Purkinje cell (primary cell): ENCODE measurements around the gene MEFV. TPM values are rescaled to one million over a fixed set of nuclear protein-coding genes. Genes with fewer than 3 reads are reported as not detected.

Experiments
- polyA plus RNA-seq: library from polyadenylated mRNA; unstranded; fragments of >200 nt; fragmentation: Nextera tagmentation; gene quantifications from 2 replicates; pipeline ENCODE4 v1.2.1, GENCODE V29; 2014

The MEFV gene, protein sequence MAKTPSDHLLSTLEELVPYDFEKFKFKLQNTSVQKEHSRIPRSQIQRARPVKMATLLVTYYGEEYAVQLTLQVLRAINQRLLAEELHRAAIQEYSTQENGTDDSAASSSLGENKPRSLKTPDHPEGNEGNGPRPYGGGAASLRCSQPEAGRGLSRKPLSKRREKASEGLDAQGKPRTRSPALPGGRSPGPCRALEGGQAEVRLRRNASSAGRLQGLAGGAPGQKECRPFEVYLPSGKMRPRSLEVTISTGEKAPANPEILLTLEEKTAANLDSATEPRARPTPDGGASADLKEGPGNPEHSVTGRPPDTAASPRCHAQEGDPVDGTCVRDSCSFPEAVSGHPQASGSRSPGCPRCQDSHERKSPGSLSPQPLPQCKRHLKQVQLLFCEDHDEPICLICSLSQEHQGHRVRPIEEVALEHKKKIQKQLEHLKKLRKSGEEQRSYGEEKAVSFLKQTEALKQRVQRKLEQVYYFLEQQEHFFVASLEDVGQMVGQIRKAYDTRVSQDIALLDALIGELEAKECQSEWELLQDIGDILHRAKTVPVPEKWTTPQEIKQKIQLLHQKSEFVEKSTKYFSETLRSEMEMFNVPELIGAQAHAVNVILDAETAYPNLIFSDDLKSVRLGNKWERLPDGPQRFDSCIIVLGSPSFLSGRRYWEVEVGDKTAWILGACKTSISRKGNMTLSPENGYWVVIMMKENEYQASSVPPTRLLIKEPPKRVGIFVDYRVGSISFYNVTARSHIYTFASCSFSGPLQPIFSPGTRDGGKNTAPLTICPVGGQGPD
- not detected in 2 replicates for polyA plus RNA-seq

DNA sequence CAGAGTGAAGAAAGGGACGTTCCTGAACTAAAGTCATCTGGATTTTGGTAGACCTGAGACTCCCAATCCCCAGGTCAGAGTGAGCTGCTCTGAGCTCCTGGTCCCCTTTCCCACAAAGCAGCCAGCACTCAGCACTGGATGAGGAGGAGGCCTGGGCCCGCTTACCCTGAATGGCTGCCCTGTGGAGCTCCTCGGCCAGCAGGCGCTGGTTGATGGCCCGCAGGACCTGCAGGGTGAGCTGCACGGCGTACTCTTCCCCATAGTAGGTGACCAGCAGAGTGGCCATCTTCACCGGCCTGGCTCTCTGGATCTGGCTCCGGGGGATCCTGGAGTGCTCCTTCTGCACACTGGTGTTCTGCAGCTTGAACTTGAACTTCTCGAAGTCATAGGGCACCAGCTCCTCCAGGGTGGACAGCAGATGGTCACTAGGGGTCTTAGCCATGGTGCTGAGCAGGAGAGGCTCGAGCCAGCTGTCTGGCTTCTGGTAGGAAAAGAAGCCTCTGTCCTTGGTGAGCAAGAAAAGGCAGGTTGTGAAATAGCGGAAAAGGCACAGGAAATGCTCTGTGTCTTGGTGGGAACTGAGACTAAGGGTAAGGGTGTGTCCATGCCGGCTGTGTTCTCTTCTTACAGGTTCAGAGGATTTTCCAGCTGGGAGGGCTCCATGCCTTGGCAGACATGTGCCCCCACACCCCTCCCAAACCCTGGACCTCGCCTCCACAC lies at the start of gene MEFV:
Gene MEFV (minus strand): TSS at position 488 of the 720 bp plus-strand sequence. CDS start 46 bp downstream, at position 442.

DNA sequence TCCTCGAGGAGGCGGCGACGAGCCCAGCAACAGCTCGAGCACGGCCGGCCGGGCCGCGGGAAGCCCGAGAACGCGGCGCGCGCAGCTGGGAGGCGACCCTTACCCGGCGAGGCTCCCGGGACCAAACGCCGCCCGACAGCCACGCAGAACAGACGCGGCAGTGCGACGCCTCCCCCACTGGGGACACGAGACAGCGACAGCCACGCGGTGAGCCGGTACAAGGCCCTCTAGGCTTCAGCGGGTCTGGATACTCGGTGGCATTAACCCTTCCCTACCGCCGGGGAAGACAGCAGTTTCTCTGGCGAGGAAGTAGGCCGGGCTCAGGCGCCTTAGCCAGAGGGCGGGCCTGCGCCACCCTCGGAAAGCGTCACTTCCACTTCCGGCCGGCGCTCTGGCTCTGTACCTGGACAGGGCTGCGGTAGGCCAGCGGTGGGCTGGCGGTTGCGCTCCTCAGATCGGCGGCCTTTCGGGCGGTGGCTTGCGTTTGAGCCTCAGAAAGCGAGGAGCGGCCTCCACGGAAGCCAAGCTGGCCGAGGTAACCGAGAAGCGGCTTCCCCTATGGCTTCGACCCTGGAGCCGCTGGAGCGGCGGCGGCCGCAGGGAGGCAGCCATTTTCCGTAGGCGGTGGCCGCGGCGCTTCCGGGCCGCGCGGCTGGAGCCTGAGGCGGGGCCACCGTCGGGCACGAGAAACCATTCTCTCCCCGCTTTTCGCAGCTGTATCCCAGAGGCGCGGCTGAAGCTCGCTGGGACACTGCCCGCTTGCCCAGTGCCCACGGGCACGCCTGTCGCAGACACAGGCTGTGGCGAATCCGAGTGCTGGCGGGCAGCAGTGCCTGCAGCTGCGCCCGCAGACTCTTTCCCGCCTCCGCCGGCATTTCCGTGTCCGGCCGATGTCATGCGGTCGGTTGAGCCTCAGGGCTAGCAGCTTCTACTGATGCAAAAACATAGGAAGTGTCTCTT lies 49.0 kb upstream of the MEFV start, which contains the start of the genes TIGD7 and ZNF75A:
Gene TIGD7 (minus strand): TSS at position 322 of the 960 bp plus-strand sequence. CDS start 4,816 bp downstream, outside the sequence.
Gene ZNF75A (plus strand): TSS at position 389 of the 960 bp plus-strand sequence. CDS start 2,932 bp downstream, outside the sequence.

DNA sequence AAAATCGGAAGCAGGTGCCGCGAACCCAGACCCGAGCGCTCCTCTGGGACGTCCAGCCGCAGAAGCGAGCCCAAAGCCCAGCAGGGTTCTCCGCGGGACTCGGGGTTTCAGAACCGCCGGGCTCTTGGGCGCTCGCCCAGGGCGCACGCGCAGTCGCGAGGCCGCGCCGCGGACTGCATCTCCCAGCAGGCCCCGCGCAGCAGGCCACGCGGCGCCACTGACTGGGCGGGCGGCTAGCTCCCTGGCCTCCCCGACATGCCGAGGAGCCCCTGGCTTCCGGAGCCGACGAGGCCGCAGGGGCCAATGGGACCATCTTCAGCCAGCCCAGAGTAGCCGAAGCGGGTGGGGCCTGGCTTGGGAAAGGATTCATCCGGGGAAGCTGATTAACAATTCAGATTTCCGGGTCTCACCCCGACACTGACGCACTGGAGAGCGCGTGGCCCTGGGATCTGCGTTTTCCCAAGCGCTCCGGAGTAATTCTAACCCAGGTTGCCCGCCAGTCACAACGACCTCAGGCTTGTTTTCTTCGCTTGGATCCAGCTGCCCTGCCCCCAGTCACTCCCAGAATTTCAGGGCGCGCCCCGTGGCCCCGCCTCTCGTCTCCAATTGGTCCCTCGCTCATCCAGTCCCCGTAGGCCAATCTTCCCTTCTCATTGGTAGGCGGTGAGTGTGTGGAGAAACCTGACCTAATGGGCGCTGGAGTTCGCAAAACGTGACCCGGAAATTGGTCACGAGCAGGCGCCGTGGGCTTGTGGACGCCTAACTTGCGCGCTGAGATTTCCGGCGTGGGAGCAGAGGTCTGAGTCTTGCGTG lies 26.5 kb upstream of the MEFV start, which contains the start of gene ZNF263:
Gene ZNF263 (plus strand): TSS at position 762 of the 813 bp plus-strand sequence. CDS start 328 bp downstream, outside the sequence.

DNA sequence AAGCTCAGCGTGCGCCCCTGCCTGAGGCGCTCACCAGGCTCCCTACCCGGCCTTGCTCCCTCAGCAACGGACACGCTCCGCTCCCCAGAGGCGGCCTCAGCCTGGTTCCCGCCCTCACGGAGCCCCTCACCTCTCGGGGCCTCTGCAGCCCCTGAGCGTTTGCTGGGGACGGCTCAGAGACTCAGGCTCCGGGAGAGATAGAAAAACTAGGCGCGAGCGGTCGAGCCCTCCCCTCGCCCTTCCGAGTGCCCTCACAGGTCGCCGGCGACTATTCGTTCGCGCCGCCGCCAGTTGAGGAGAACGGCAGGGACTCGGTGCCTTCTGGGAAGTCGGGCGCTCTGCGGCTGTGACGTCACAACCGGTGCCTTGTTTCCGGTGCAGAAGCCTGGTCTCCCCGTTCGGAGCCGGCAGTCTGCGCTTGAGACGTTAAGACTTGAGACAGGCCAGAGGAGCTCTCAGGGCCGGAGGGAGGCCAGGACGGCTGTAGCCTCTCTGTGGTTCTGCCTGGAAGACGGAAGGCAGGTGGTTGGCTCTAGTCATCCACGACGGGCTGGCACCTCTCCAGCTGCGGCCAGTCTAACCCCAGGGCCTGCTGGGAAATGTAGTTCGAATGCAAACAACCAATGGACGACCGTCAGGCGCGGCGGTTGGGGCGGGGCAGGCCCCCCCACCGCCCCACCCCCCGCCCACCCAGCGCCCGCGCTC lies 21.4 kb downstream of the MEFV start, which contains the start of gene ZNF200:
Gene ZNF200 (minus strand): TSS at position 302 of the 705 bp plus-strand sequence. CDS start 1,403 bp downstream, outside the sequence.

Other genes starting within 250 kb of the MEFV start
- gene CLDN9, start 243.7 kb downstream of the MEFV start, polyA plus RNA-seq: 0.23 TPM in 1 of 2 replicates, not detected in the other
- not detected in 2 replicates for gene CLDN6, start 238.4 kb downstream of the MEFV start, polyA plus RNA-seq
- gene TNFRSF12A, start 236.3 kb downstream of the MEFV start, polyA plus RNA-seq: 1.9 TPM in 1 of 2 replicates, not detected in the other
- gene HCFC1R1, start 232.7 kb downstream of the MEFV start, polyA plus RNA-seq: 67.2 and 82.7 TPM in 2 replicates
- gene THOC6, start 232.6 kb downstream of the MEFV start, polyA plus RNA-seq: 0.93 and 1.8 TPM in 2 replicates
- not detected in 2 replicates for gene BICDL2, start 219.7 kb downstream of the MEFV start, polyA plus RNA-seq
- 0.20 TPM in 1 of 2 replicates, not detected in the other for gene MMP25, start 210.1 kb downstream of the MEFV start, polyA plus RNA-seq
- gene IL32, start 191.0 kb downstream of the MEFV start, polyA plus RNA-seq: not detected in 2 replicates
- not detected in 2 replicates for gene ZSCAN10, start 157.3 kb downstream of the MEFV start, polyA plus RNA-seq
- gene ZNF205, start 144.0 kb downstream of the MEFV start, polyA plus RNA-seq: not detected in 2 replicates
- gene ZNF213, start 121.6 kb downstream of the MEFV start, polyA plus RNA-seq: 1.9 and 3.4 TPM in 2 replicates
- gene OR1F1, start 68.4 kb downstream of the MEFV start, polyA plus RNA-seq: 0.27 TPM in 1 of 2 replicates, not detected in the other
- 3.0 and 4.7 TPM in 2 replicates for gene ZNF200, start 21.5 kb downstream of the MEFV start, polyA plus RNA-seq
- gene ZNF263, start 26.9 kb upstream of the MEFV start, polyA plus RNA-seq: 3.5 and 4.0 TPM in 2 replicates
- gene TIGD7, start 48.8 kb upstream of the MEFV start, polyA plus RNA-seq: 4.2 and 4.3 TPM in 2 replicates
- 10.0 and 19.0 TPM in 2 replicates for gene ZNF75A, start 48.9 kb upstream of the MEFV start, polyA plus RNA-seq
- not detected in 2 replicates for gene OR2C1, start 99.3 kb upstream of the MEFV start, polyA plus RNA-seq
- gene ZSCAN32, start 144.4 kb upstream of the MEFV start, polyA plus RNA-seq: 5.8 and 6.4 TPM in 2 replicates
- 4.3 and 10.4 TPM in 2 replicates for gene ZNF174, start 144.6 kb upstream of the MEFV start, polyA plus RNA-seq
- 1.2 and 3.0 TPM in 2 replicates for gene ZNF597, start 186.9 kb upstream of the MEFV start, polyA plus RNA-seq
- 90.2 and 142 TPM in 2 replicates for gene NAA60, start 187.0 kb upstream of the MEFV start, polyA plus RNA-seq
- not detected in 2 replicates for gene C16orf90, start 238.9 kb upstream of the MEFV start, polyA plus RNA-seq
- gene CLUAP1, start 244.4 kb upstream of the MEFV start, polyA plus RNA-seq: 115 and 122 TPM in 2 replicates